EL (cell line): ENCODE measurements around the gene EPB42.
"Not testable (repeated sequence)": the region's sequence is repeated elsewhere in the genome, so short reads cannot be mapped to it uniquely, and the experiment has no call there.

Experiments
- DNase-seq: peaks from one replicate; pipeline ENCODE4 v3.0.0-alpha.2; 2016

Gene EPB42

DNA sequence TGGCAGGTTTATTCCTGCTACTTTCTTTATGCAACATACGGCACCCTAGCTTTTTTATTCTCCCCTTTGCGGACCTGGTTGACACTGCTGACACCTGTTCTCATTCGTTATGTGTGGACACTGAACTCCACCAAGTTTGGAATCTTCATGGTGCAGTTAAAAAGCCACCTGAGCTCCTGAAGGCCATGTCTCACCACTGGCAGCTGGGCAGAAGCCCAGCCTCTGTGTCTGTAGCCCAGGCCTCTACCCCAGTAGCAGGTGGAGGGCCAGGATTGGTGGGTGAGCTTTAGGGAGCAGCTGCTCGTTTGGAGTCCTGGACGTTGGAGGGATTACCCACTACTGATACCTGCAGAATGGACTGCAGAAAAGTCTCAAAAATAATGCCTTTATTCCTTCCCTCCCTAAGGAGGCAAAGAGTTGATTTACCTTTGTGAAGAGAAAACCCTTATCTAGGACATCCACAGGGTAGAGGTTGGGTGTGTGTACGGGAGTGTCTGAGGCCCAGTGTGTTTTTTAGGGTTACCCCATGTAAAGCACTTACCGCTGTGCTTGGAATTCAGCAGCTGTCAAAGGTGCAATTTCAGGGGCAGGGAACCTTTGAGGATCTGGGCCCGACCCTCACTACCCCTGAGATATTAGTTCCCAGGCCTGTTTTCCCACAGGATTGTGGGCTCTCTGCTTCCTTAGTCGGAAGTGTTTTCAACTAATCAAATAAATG, 36.3 kb downstream of the EPB42 start:
- DNase-seq: no peak

DNA sequence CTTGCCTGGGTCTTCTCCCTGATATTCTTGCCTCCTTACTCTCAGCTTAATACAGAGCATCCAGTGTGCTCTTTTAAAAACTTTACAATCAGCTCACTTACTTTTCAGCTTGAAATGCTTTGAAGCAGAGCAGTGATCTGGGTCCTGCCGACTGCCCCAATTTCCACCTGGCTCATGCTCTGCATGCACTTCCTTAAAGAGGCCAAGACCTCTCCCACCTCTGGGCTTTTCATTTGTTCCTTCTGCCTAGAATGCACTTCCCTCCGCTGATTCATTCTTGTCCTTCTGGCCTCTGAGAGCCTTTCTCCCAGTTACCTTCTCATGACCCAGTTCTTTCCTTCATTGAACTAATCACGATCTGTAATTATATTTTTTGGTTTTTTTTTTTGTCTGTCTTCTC, 37.5 kb downstream of the EPB42 start:
- no peak for DNase-seq

GRCh38 chr15:43177147-43177546, 43.7 kb downstream of the EPB42 start:
- not testable (repeated sequence) for DNase-seq

DNA sequence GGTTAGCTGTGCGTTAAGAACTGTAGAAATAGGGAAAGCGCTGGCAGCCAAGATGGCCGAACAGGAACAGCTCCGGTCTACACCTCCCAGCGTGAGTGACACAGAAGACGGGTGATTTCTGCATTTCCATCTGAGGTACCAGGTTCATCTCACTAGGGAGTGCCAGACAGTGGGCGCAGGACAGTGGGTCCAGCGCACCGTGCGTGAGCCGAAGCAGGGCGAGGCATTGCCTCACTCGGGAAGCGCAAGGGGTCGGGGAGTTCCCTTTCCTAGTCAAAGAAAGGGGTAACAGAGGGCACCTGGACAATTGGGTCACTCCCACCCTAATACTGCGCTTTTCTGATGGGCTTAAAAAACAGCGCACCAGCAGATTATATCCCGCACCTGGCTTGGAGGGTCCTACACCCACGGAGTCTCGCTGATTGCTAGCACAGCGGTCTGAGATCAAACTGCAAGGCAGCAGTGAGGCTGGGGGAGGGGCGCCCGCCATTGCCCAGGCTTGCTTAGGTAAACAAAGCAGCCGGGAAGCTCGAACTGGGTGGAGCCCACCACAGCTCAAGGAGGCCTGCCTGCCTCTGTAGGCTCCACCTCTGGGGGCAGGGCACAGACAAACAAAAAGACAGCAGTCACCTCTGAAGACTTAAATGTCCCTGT, 45.0 kb downstream of the EPB42 start:
- not testable (repeated sequence) for DNase-seq

DNA sequence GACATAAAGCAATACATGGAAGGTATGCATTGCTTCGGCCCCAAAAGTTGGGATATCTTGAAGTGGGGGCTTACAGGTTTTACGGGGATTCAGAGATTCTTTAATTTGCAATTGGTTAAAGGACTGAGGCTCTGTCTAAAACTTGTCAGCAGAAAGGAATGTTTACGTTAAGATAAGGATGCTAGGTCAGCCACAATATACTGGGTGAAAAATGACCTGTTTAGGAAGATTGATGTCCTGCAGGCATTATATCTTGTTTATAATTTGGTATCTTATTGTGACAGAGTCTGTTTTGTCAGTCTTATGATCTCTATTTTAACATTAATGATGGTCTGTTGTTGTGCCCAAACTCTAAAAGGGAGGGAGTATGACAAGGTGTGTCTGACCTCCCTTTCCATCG, 50.9 kb downstream of the EPB42 start:
- peak; percentile 29 for DNase-seq

DNA sequence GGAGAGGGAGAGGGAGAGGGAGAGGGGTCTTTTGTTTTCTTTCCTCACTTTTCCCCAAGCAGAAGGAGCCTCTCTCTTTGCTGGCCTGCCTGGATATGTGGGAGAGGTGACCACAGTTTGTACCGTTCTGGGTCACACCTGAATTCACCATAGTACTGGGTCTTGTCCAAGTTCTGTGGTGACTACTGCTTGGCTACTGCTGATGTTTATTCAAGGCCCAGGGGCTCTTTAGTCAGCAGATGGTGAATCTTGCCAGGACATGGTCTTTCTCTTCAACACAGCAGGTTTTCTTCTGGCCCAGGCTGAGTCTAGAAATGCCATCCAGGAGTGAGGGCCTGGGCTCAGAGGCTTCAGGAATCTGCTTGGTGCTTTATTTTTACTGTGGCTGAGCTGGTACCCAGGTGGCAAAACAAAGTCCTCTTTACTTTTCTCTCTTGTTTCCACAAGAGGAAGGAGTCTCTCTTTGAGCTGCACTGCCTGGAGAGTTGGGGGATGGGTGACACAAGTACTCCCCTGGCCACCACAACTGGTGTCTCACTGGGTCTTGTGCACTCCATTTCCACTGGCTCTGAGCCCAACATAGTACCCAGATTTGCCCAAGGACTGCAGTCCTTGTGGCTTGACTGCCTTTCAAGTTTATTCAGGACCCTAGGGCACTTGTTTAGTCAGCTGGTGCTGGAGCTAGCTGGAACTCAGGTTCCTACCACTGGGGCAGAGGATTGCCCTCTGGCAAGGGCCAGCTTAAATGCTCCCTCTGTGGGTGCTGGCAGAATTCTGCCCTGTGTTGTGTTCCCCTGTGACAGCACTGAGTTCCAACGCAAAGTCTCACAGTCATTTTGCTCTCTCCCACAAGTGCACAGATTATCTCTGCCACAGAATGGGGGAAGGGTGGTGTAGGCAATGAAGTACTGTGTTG, 52.4 kb downstream of the EPB42 start:
- DNase-seq: peak; percentile 42

GRCh38 chr15:43167261-43167660, 53.6 kb downstream of the EPB42 start:
- not testable (repeated sequence) for DNase-seq

- DNase-seq: no peak
Observed at GRCh38 chr15:43165801-43166325, 55.0 kb downstream of the EPB42 start.

- DNase-seq: no peak
Observed at GRCh38 chr15:43153269-43153668, 67.5 kb downstream of the EPB42 start.

DNA sequence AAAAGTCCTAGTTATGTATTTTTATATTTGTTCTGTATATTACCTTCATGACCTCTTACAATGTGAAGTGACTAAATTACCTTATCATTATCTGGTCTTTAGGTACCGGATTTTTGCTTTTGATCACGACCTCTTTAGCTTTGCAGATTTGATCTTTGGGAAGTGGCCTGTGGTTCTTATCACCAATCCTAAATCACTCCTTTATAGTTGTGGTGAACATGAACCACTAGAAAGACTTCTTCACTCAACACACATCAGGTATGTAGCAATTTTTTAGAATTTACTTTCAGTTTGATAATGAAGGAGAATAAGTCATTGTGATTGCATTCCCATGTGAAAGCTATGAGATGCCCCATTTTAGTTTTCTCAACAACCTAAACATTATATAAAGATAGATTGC, 69.1 kb downstream of the EPB42 start:
- no peak for DNase-seq

DNA sequence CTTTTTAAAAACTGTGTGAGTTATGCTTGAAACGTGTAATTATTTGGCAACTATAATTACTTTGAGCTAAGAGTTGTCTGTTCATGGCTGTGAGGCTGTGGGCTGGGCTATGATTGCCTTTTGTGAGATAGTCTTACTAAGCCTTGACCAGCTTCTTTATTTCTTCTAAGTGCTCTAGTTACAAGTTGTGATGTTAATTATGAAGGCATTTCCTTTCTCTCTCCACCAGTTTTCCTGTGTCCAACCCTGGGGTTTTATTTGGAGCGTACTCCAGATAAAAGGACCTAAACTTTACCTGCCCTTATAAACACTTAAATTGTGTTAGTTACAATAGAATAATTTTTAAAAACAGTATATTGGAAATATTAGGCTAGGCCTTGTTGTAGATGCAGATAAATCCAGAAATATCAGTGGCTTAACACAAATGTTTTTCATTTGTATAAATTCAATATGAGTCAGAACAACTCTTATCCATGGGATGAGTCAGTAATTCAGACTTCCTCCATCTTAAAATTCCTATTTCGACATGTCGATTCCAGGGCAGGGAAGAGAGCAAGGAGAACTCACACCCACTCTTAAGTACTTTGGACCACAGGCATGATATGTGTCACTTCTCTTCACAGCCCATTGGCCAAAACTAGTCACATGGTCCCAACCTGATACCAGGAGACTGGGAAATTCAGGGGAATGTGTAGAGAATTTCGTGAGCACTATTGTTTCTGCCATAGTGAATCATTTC, 70.5 kb downstream of the EPB42 start:
- peak; percentile 95 for DNase-seq
